IMR-90 (cell line): ENCODE measurements around the gene LENEP. TPM values are rescaled to one million over a fixed set of nuclear protein-coding genes. Genes with fewer than 3 reads are reported as not detected.
A peak's percentile ranks its signal among the peaks of the same experiment; 100 is the strongest.

ENCODE experiments used
- ATAC-seq: fragments of 200-7000 bp; cut with Tn5 transposase; 2 replicates; pipeline ENCODE4 v1.9.1; 2020; ENCODE audit warnings: low read depth, mild to moderate bottlenecking, moderate library complexity
- BruUV-seq: library from RNA; stranded (reverse); fragments of 400-500 nt; replicated peaks from 2 replicates; lab custom pipeline; 2021; lab: Mats Ljungman, UMichigan
- CTCF ChIA-PET: fragments of 300-600 bp; formaldehyde crosslinking; extraction: SDS; loops from one replicate; lab custom pipeline; 2021; ENCODE audit warnings: antibody characterized with exemption; lab: Yijun Ruan, JAX
- POLR2A ChIA-PET: fragments of 300-600 bp; sonication (Branson Sonifier 250); formaldehyde crosslinking; loops from one replicate; lab custom pipeline; 2022; ENCODE audit warnings: antibody characterized with exemption; ENCODE audit not compliant: unreplicated experiment; lab: Charles Lee
- DNase-seq: peaks from one replicate; pipeline ENCODE4 v3.0.0; 2013
- H2AFZ ChIP-seq: replicated peaks from 2 replicates; pipeline ENCODE3; 2013; ENCODE audit warnings: low read length, mild to moderate bottlenecking; ENCODE audit not compliant: poor library complexity
- H2AK5ac ChIP-seq: 2 replicates; pipeline ENCODE4 v1.6.1; 2013; ENCODE audit warnings: low read depth, low read length, inconsistent platforms
- H2AK9ac ChIP-seq: replicated peaks from 2 replicates; pipeline ENCODE3; 2013; ENCODE audit warnings: mild to moderate bottlenecking, low read depth, low read length, moderate library complexity; ENCODE audit not compliant: poor library complexity
- H2BK120ac ChIP-seq: 2 replicates; pipeline ENCODE4 v1.6.1; 2013; ENCODE audit warnings: low read depth, low read length, inconsistent platforms
- H2BK15ac ChIP-seq: 3 replicates; pipeline ENCODE4 v1.6.1; 2013; ENCODE audit warnings: low read depth, low read length, inconsistent platforms
- H2BK20ac ChIP-seq: 2 replicates; pipeline ENCODE4 v1.6.1; 2013; ENCODE audit warnings: low read depth, mild to moderate bottlenecking, inconsistent platforms, low read length, moderate library complexity
- H2BK5ac ChIP-seq: 2 replicates; pipeline ENCODE4 v1.6.1; 2013; ENCODE audit warnings: mild to moderate bottlenecking, low read depth, low read length, inconsistent platforms; ENCODE audit not compliant: poor library complexity, severe bottlenecking
- H3K14ac ChIP-seq: replicated peaks from 2 replicates; pipeline ENCODE4 v1.6.1; 2013; ENCODE audit warnings: low read depth, low read length, inconsistent platforms
- H3K18ac ChIP-seq: 2 replicates; pipeline ENCODE4 v1.6.1; 2013; ENCODE audit warnings: low read depth, low read length, control low read depth
- H3K23ac ChIP-seq: 2 replicates; pipeline ENCODE4 v1.6.1; 2013; ENCODE audit warnings: low read depth, low read length, inconsistent platforms
- H3K27ac ChIP-seq: 2 replicates; pipeline ENCODE4 v1.5.1; 2013; ENCODE audit warnings: mild to moderate bottlenecking, control low read depth, low read length; ENCODE audit not compliant: insufficient read depth
- H3K27me3 ChIP-seq: 2 replicates; pipeline ENCODE4 v1.6.1; 2013; ENCODE audit warnings: low read length; ENCODE audit not compliant: control insufficient read depth, insufficient read depth
- H3K36me3 ChIP-seq: 2 replicates; pipeline ENCODE4 v1.6.1; 2013; ENCODE audit warnings: low read length, mixed read lengths; ENCODE audit not compliant: control insufficient read depth, insufficient read depth
- H3K4ac ChIP-seq: 2 replicates; pipeline ENCODE4 v1.6.1; 2013; ENCODE audit warnings: low read depth, low read length, inconsistent platforms
- H3K4me1 ChIP-seq: 2 replicates; pipeline ENCODE4 v1.6.1; 2013; ENCODE audit warnings: low read length, mixed read lengths; ENCODE audit not compliant: control insufficient read depth, insufficient read depth
- H3K4me2 ChIP-seq: 2 replicates; pipeline ENCODE4 v1.6.1; 2013; ENCODE audit warnings: low read depth, mild to moderate bottlenecking, control low read depth, low read length, moderate library complexity
- H3K4me3 ChIP-seq: 2 replicates; pipeline ENCODE4 v1.5.1; 2013; ENCODE audit warnings: low read depth, mild to moderate bottlenecking, control low read depth, low read length, moderate library complexity; ENCODE audit not compliant: insufficient read depth
- H3K56ac ChIP-seq: 2 replicates; pipeline ENCODE4 v1.6.1; 2013; ENCODE audit warnings: low read length, inconsistent platforms; ENCODE audit not compliant: insufficient read depth; ENCODE audit errors: extremely low read depth
- H3K79me1 ChIP-seq, 2 experiments: 2 replicates each; pipeline ENCODE4 v1.6.1; 2013; ENCODE audit warnings: low read length in 2 of 2, inconsistent platforms in 1 of 2, low read depth in 1 of 2
- H3K9ac ChIP-seq: 2 replicates; pipeline ENCODE4 v1.6.1; 2013; ENCODE audit warnings: low read depth, low read length, control low read depth
- H3K9me1 ChIP-seq: 2 replicates; pipeline ENCODE4 v1.6.1; 2013; ENCODE audit warnings: low read length, inconsistent platforms; ENCODE audit not compliant: insufficient read depth
- H3K9me3 ChIP-seq: 2 replicates; pipeline ENCODE4 v1.6.1; 2013; ENCODE audit warnings: low read length; ENCODE audit not compliant: control insufficient read depth, insufficient read depth
- H4K20me1 ChIP-seq: 2 replicates; pipeline ENCODE4 v1.6.1; 2013; ENCODE audit warnings: low read length, inconsistent platforms; ENCODE audit not compliant: insufficient read depth
- H4K5ac ChIP-seq: 2 replicates; pipeline ENCODE4 v1.6.1; 2013; ENCODE audit warnings: mild to moderate bottlenecking, low read depth, low read length, control low read depth
- H4K8ac ChIP-seq, 2 experiments: 2 replicates each; pipeline ENCODE4 v1.6.1; 2013; ENCODE audit warnings: low read depth in 2 of 2, low read length in 2 of 2, control low read depth in 1 of 2, inconsistent platforms in 1 of 2
- H4K91ac ChIP-seq: 2 replicates; pipeline ENCODE4 v1.6.1; 2013; ENCODE audit warnings: low read depth, low read length, inconsistent platforms; ENCODE audit not compliant: insufficient read depth
- BHLHE40 ChIP-seq: fragments of 150-350 bp; IDR thresholded peaks from 2 replicates; pipeline ENCODE4 v1.6.1; 2016; ENCODE audit warnings: mild to moderate bottlenecking, low read depth, low read length
- FOS ChIP-seq: fragments of 150-350 bp; IDR thresholded peaks from 2 replicates; pipeline ENCODE4 v1.6.1; 2016; ENCODE audit warnings: low read depth, low read length
- RCOR1 ChIP-seq: IDR thresholded peaks from 2 replicates; pipeline ENCODE4 v1.6.1; 2012; ENCODE audit warnings: mild to moderate bottlenecking, low read length, improper control_type of control experiment; ENCODE audit not compliant: insufficient replicate concordance
- RFX5 ChIP-seq: IDR thresholded peaks from 2 replicates; pipeline ENCODE4 v1.8.0; 2012; ENCODE audit warnings: low read depth, mild to moderate bottlenecking, low read length, moderate library complexity
- SMC3 ChIP-seq: fragments of 150-350 bp; IDR thresholded peaks from 2 replicates; pipeline ENCODE4 v1.6.1; 2016; ENCODE audit warnings: low read depth, mild to moderate bottlenecking, antibody characterized with exemption, low read length, moderate library complexity
- WGBS, 2 experiments: methylation state at CpG; one replicate each; pipeline versions ENCODE4 v1.1.5 to v1.1.7; 2013; ENCODE audit warnings: missing lambda C conversion rate in 2 of 2; ENCODE audit not compliant: insufficient read length in 1 of 2; ENCODE audit errors: extremely low coverage in 2 of 2; 5-methylcytosine and 5-hydroxymethylcytosine counted together
- dilution Hi-C: fragments of 300-500 bp; cut with HindIII; formaldehyde crosslinking; loops from one replicate; pipeline ENCODE4 v1.14.3; 2018; ENCODE audit warnings: low sequenced_read_pairs; ENCODE audit not compliant: unreplicated experiment
- in situ Hi-C: fragments of 300-500 bp; cut with MboI; formaldehyde crosslinking; loops from 3 replicates; pipeline ENCODE4 v1.14.3; 2019; ENCODE audit warnings: low sequenced_read_pairs, inconsistent platforms, mixed read lengths
- intact Hi-C: fragments of 100-400 bp; cut with micrococcal nuclease; formaldehyde crosslinking; loops from 2 replicates; pipeline ENCODE4 v1.10.0; 2022
- polyA plus RNA-seq, 3 experiments: library from polyadenylated mRNA; depleted of rRNA; stranded (reverse); fragments of >200 nt; gene quantifications; 2 replicates each; pipeline ENCODE4 v1.2.3, GENCODE V29; 2012; ENCODE audit warnings: low replicate concordance in 1 of 3
- total RNA-seq: library from RNA; depleted of rRNA; stranded (reverse); fragments of >200 nt; gene quantifications from 2 replicates; pipeline ENCODE4 v1.2.3, GENCODE V29; 2012
- TF ChIP-seq, protein P1 (sequence below): conservative IDR thresholded peaks from 2 replicates; pipeline ENCODE4 v1.5.1; 2012; ENCODE audit warnings: mild to moderate bottlenecking, low read depth, low read length, improper control_type of control experiment

The LENEP gene
- total and polyA plus RNA-seq, 2 of the 4 experiments (the other 2 are of a cell fraction): not detected

DNA sequence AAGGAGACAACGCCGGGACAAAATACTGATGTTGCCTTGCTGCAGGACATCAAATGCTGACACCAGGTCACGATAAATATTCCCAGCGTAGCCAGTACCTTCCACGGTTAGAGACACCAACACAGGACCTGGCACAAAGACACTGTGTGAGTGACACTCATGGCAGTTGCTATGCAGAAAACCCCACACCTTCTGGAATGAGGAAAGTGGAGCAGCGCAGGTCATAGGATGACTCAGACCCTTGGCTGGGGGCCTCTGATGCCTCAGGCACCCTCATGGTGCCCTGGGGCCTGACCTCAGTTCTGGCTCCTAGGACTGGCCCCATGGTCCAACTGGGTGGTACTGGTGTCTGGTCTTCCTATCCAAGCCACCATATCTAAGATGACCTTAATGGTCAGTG lies 33.2 kb downstream of the LENEP start:
- H3K27me3 ChIP-seq: peaks cover 21% of the 10 kb centered on the region
- no peak overlapping the region; the same call in 1 of the 2 replicates for H3K14ac ChIP-seq
- in situ Hi-C loops: no loop called here
- H3K56ac ChIP-seq: no peak overlapping the region
- WGBS, 2 experiments: 86% methylated on average over 4 of the region's 6 CpGs; no CpG with 5 or more reads in 1 of the 2 experiments
- no peak overlapping the region for H3K18ac ChIP-seq
- H3K79me1 ChIP-seq: no peaks in the 10 kb centered on the region
- H2BK5ac ChIP-seq: no peak overlapping the region
- no peak overlapping the region for H2BK15ac ChIP-seq
- H3K9me1 ChIP-seq: peaks cover 4% of the 10 kb centered on the region
- peak; percentile 14 for DNase-seq
- no peak overlapping the region for H3K4me2 ChIP-seq
- H3K36me3 ChIP-seq: no peaks in the 10 kb centered on the region
- H3K9me3 ChIP-seq: no peaks in the 10 kb centered on the region
- peak overlapping the region; percentile 65 for H2AFZ ChIP-seq
- CTCF ChIA-PET: no interaction called here
- H3K27ac ChIP-seq: no peak overlapping the region
- no peak overlapping the region for H4K91ac ChIP-seq
- no peak overlapping the region for H3K23ac ChIP-seq
- ATAC-seq: no peak; the same call in 1 of the 2 replicates
- H4K8ac ChIP-seq: no peak overlapping the region
- H4K5ac ChIP-seq: no peak overlapping the region
- TF ChIP-seq FOS (0 out of 2 replicates have a peak, but pooled peaks have one; percentile 9), RFX5 (peak; percentile 49; the same call in 1 of the 2 replicates), BHLHE40 (no peak), SMC3 (no peak), RCOR1 (no peak)
- TF ChIP-seq, protein P1, sequence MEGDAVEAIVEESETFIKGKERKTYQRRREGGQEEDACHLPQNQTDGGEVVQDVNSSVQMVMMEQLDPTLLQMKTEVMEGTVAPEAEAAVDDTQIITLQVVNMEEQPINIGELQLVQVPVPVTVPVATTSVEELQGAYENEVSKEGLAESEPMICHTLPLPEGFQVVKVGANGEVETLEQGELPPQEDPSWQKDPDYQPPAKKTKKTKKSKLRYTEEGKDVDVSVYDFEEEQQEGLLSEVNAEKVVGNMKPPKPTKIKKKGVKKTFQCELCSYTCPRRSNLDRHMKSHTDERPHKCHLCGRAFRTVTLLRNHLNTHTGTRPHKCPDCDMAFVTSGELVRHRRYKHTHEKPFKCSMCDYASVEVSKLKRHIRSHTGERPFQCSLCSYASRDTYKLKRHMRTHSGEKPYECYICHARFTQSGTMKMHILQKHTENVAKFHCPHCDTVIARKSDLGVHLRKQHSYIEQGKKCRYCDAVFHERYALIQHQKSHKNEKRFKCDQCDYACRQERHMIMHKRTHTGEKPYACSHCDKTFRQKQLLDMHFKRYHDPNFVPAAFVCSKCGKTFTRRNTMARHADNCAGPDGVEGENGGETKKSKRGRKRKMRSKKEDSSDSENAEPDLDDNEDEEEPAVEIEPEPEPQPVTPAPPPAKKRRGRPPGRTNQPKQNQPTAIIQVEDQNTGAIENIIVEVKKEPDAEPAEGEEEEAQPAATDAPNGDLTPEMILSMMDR: no peak
- peaks cover 3% of the 10 kb centered on the region; the same call in 1 of the 2 replicates for H3K4me1 ChIP-seq
- no peak overlapping the region for H2BK20ac ChIP-seq
- H3K9ac ChIP-seq: no peak overlapping the region
- POLR2A ChIA-PET: no interaction called here
- no TSS peak for BruUV-seq
- intact Hi-C loops: no loop called here
- dilution Hi-C loops: no loop called here
- H3K4ac ChIP-seq: no peak overlapping the region
- no peak overlapping the region for H2BK120ac ChIP-seq
- no peak overlapping the region for H3K4me3 ChIP-seq
- no peaks in the 10 kb centered on the region; the same call in 1 of the 2 replicates for H4K20me1 ChIP-seq
- no peak overlapping the region for H2AK5ac ChIP-seq
- H2AK9ac ChIP-seq: peak overlapping the region; percentile 42
